Measurements from ENCODE around the gene RAB33A.

DNA sequence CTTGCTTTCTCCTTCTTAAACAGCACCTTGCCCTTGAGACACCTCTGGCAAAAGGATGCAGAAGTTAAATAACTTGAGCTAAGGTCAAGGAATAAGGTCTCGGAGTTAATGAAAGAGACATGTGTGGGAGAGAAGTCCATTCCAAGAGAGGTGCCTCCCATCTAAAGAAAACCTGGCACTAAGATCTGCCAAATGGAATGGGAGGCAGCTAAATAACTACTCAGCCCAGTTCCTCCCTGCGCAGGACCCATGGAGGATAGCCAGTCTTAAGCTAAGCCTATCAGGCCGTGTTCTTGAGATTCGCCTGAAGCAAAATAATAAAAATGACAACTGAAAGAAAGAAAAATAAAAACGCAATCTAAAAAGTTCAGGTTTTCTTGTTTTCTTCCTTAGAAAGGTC lies 40.8 kb upstream of the RAB33A start:
- TF ChIP-seq ZNF626 (tag by site-specific recombination; IDR thresholded peaks at IDR 0.05) (no peak), ZNF76 (tag by site-specific recombination; IDR thresholded peaks at IDR 0.05; ENCODE audit: borderline replicate concordance, low read depth) (no peak), ZNF785 (tag by site-specific recombination; IDR thresholded peaks at IDR 0.05) (no peak), ZNF114 (tag by site-specific recombination; IDR thresholded peaks at IDR 0.05) (no peak), ZNF394 (tag by site-specific recombination; IDR thresholded peaks at IDR 0.05; ENCODE audit: borderline replicate concordance) (no peak)
